CD4-positive, CD25-positive, alpha-beta regulatory T cell (primary cell): ENCODE results near the gene PFN3. TPM values are rescaled to one million over a fixed set of nuclear protein-coding genes. Genes with fewer than 3 reads are reported as not detected.

ENCODE experiments used
- ATAC-seq, 2 donors: fragments of 150-1000 bp; cut with Tn5 transposase; one replicate each; pipeline ENCODE4 v1.10.0; 2021; ENCODE audit warnings: low read depth in 2 of 2, moderate number of reproducible peaks in 2 of 2, moderate library complexity in 1 of 2
- DNase-seq, 3 donors: peaks; one replicate each; pipeline versions ENCODE4 v3.0.0 to v3.0.0-alpha.2; 2012 to 2022; ENCODE audit warnings: mixed read lengths in 1 of 3
- H3K27ac ChIP-seq: one replicate; pipeline ENCODE4 v1.7.0; 2013; ENCODE audit warnings: mild to moderate bottlenecking, low read length; ENCODE audit not compliant: insufficient read depth, poor library complexity, severe bottlenecking
- H3K27me3 ChIP-seq: one replicate; pipeline ENCODE4 v1.7.0; 2013; ENCODE audit warnings: low read length; ENCODE audit not compliant: control insufficient read depth, insufficient read depth
- H3K36me3 ChIP-seq: one replicate; pipeline ENCODE4 v1.7.0; 2013; ENCODE audit warnings: mild to moderate bottlenecking, low read length, moderate library complexity; ENCODE audit not compliant: control insufficient read depth, insufficient read depth
- H3K4me1 ChIP-seq: 2 replicates; pipeline ENCODE4 v1.7.0; 2013; ENCODE audit warnings: mild to moderate bottlenecking, low read length; ENCODE audit not compliant: insufficient read depth, control insufficient read depth, poor library complexity, severe bottlenecking
- H3K4me3 ChIP-seq: one replicate; pipeline ENCODE4 v1.7.0; 2013; ENCODE audit warnings: low read depth, mild to moderate bottlenecking, low read length, moderate library complexity
- H3K9me3 ChIP-seq, 2 experiments: 1 replicate in 1 of 2; 2 replicates in 1 of 2; pipeline ENCODE4 v1.7.0; 2013; ENCODE audit warnings: low read length in 2 of 2, mild to moderate bottlenecking in 1 of 2, moderate library complexity in 1 of 2; ENCODE audit not compliant: control insufficient read depth in 2 of 2
- H3K27ac Mint-ChIP-seq, 3 donors: one replicate each; pipeline ENCODE4 v1.8.0; 2020 to 2022; ENCODE audit warnings: mild to moderate bottlenecking in 3 of 3, mixed read lengths in 3 of 3, moderate library complexity in 2 of 3
- H3K27me3 Mint-ChIP-seq: one replicate; pipeline ENCODE4 v1.8.0; 2022; ENCODE audit warnings: mild to moderate bottlenecking, mixed read lengths
- H3K36me3 Mint-ChIP-seq: one replicate; pipeline ENCODE4 v1.8.0; 2020; ENCODE audit warnings: mixed read lengths
- H3K4me1 Mint-ChIP-seq, 4 donors: one replicate each; pipeline ENCODE4 v1.8.0; 2020 to 2022; ENCODE audit warnings: mixed read lengths in 4 of 4, mild to moderate bottlenecking in 1 of 4
- H3K4me3 Mint-ChIP-seq, 4 donors: one replicate each; pipeline ENCODE4 v1.8.0; 2020 to 2022; ENCODE audit warnings: mild to moderate bottlenecking in 4 of 4, mixed read lengths in 4 of 4, moderate library complexity in 3 of 4
- H3K9me3 Mint-ChIP-seq, 7 donors: one replicate each; pipeline ENCODE4 v1.8.0; 2020 to 2022; ENCODE audit warnings: mixed read lengths in 7 of 7, mild to moderate bottlenecking in 3 of 7, moderate library complexity in 2 of 7
- polyA plus RNA-seq, 4 donors: library from polyadenylated mRNA; unstranded; fragments of 300-500 nt; fragmentation: Illumina TruSeq; gene quantifications; one replicate each; pipeline ENCODE4 v1.2.3, GENCODE V29; 2021
- total RNA-seq: library from RNA; stranded (reverse); gene quantifications from one replicate; pipeline ENCODE4 v1.2.3, GENCODE V29; 2022

PFN3 gene
- total and polyA plus RNA-seq, 5 donors from 2014 or later: not detected

GRCh38 chr5:177392765-177393164 is 7.7 kb downstream of the PFN3 start:
- no peak overlapping the region for H3K27ac ChIP-seq
- H3K4me3 ChIP-seq: no peak overlapping the region
- H3K4me1 ChIP-seq: peaks cover 30% of the 10 kb centered on the region
- Mint-ChIP-seq H3K9me3 (no peaks in the 10 kb centered on the region), H3K4me1 (peaks cover 4 to 35% (median 19%) of the 10 kb centered on the region in 4 donors), H3K27me3 (peaks cover 4% of the 10 kb centered on the region), H3K27ac (peak overlapping the region in 2 of 3 donors; percentile 74 to 79), H3K36me3 (no peaks in the 10 kb centered on the region), H3K4me3 (no peak overlapping the region)
- no peak for DNase-seq
- H3K27me3 ChIP-seq: no peaks in the 10 kb centered on the region
- H3K9me3 ChIP-seq: no peaks in the 10 kb centered on the region
- no peaks in the 10 kb centered on the region for H3K36me3 ChIP-seq
- no peak for ATAC-seq

- Mint-ChIP-seq H3K36me3 (no peaks in the 10 kb centered on the region), H3K27ac (peak overlapping the region; percentile 68 to 90 (median 89)), H3K4me3 (peak overlapping the region in 3 of 4 donors; percentile 37 to 78 (median 63)), H3K4me1 (peaks cover 4 to 35% (median 19%) of the 10 kb centered on the region in 4 donors), H3K9me3 (no peaks in the 10 kb centered on the region), H3K27me3 (peaks cover 4% of the 10 kb centered on the region)
- Histone ChIP-seq H3K4me1 (peaks cover 30% of the 10 kb centered on the region), H3K27me3 (no peaks in the 10 kb centered on the region), H3K36me3 (no peaks in the 10 kb centered on the region), H3K27ac (peak overlapping the region; percentile 73), H3K4me3 (peak overlapping the region; percentile 6), H3K9me3 (no peaks in the 10 kb centered on the region)
- ATAC-seq: peak; percentile 80 to 82
- DNase-seq: peak; percentile 79 to 91 (median 88)
Observed at GRCh38 chr5:177390363-177391300, 9.8 kb downstream of the PFN3 start.

DNA sequence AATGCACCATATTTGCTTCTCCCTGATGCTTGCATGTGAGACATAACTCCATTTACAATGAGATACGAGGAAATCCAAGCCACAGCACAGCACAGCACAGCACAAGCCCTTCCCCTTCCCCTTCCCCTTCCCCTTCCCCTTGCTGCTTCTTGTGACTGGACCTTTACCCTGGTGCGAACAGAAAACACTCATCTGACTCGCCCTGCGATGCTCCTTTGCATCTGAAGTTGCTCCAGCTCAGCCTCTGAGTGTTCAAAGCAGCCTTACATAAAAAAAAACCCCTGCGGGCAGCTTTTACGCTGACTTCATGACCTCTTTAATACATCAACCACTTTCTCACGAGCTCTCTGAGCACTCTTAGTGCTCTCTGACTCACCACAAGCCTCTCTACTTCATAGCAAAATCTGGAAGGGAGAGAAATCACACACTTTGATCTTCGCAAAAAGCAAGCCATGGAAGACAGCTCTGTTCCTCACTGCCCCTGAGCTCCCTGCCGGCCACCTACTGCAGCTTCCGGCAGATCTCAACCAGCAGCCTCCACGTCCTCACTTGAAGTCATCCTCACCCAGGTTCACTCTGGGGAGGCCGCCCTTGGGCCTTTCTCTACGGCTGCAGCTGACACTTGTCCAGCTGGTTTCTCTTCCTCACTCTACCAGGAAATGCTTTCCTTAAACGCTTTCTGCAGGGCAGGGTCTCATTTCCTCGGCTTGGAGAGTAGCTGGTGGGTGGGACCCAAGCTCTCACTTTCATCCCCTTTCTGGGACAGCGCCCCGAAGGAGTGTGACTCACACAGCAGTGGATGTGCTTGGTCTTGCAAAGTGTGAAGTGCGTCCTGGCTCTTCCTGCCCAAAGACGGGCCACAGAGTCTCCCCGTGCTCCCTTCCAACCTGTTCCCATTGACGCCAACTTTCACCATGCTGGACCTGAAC is 11.0 kb downstream of the PFN3 start:
- no peaks in the 10 kb centered on the region for H3K9me3 Mint-ChIP-seq
- DNase-seq (peak; percentile 30 to 66 (median 45)), ATAC-seq (peak; percentile 74 to 75)
- H3K4me1 Mint-ChIP-seq: peaks cover 4 to 38% (median 21%) of the 10 kb centered on the region in 4 donors
- no peaks in the 10 kb centered on the region for H3K27me3 Mint-ChIP-seq
- H3K36me3 Mint-ChIP-seq: no peaks in the 10 kb centered on the region
- H3K4me3 Mint-ChIP-seq: peak overlapping the region in 3 of 4 donors; percentile 28 to 78 (median 45)
- Histone ChIP-seq H3K4me3 (peak overlapping the region; percentile 35), H3K27ac (peak overlapping the region; percentile 73), H3K4me1 (peaks cover 30% of the 10 kb centered on the region), H3K27me3 (no peaks in the 10 kb centered on the region), H3K36me3 (no peaks in the 10 kb centered on the region), H3K9me3 (no peaks in the 10 kb centered on the region)
- peak overlapping the region in 2 of 3 donors; percentile 81 to 90 for H3K27ac Mint-ChIP-seq

GRCh38 chr5:177388521-177389052 is 11.9 kb downstream of the PFN3 start:
- H3K27me3 ChIP-seq: no peaks in the 10 kb centered on the region
- H3K4me1 Mint-ChIP-seq: peaks cover 4 to 41% (median 21%) of the 10 kb centered on the region in 4 donors
- peak overlapping the region in 2 of 3 donors; percentile 81 to 87 for H3K27ac Mint-ChIP-seq
- H3K9me3 ChIP-seq: no peaks in the 10 kb centered on the region
- no peak for DNase-seq
- H3K36me3 Mint-ChIP-seq: no peaks in the 10 kb centered on the region
- H3K4me3 ChIP-seq: peak overlapping the region; percentile 35
- no peak for ATAC-seq
- H3K9me3 Mint-ChIP-seq: no peaks in the 10 kb centered on the region
- H3K4me1 ChIP-seq: peaks cover 30% of the 10 kb centered on the region
- H3K36me3 ChIP-seq: no peaks in the 10 kb centered on the region
- H3K27me3 Mint-ChIP-seq: no peaks in the 10 kb centered on the region
- peak overlapping the region in 1 of 4 donors; percentile 83 for H3K4me3 Mint-ChIP-seq
- H3K27ac ChIP-seq: peak overlapping the region; percentile 73

GRCh38 chr5:177387405-177387804 is 13.1 kb downstream of the PFN3 start:
- Mint-ChIP-seq H3K4me1 (peaks cover 4 to 45% (median 22%) of the 10 kb centered on the region in 4 donors), H3K27ac (no peak overlapping the region), H3K36me3 (no peaks in the 10 kb centered on the region), H3K9me3 (no peaks in the 10 kb centered on the region), H3K4me3 (no peak overlapping the region), H3K27me3 (no peaks in the 10 kb centered on the region)
- Histone ChIP-seq H3K36me3 (no peaks in the 10 kb centered on the region), H3K9me3 (no peaks in the 10 kb centered on the region), H3K4me1 (peaks cover 30% of the 10 kb centered on the region), H3K27me3 (no peaks in the 10 kb centered on the region), H3K4me3 (no peak overlapping the region), H3K27ac (no peak overlapping the region)
- no peak for ATAC-seq
- DNase-seq: no peak

DNA sequence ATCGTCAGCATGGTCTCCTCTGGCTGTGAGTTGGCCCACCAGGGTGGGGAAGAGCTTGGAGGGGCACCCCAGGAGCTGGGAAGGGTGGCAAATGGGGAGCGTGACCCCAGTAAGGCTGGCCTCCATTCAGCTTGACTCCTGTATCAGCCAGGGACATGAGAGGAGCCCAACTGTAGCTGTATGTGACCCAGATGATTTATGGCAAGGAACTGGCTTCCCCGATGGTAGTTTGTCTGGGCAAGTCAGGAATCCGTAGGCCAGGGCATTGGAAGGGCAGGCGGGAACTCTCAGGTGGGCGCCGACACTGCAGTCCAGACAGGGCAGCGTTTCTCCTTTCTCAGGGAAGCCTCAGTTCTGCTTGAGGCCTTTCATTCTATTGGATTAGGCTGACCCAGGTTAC is 13.9 kb downstream of the PFN3 start:
- Histone ChIP-seq H3K27ac (no peak overlapping the region), H3K9me3 (no peaks in the 10 kb centered on the region), H3K27me3 (no peaks in the 10 kb centered on the region), H3K4me1 (peaks cover 30% of the 10 kb centered on the region), H3K4me3 (no peak overlapping the region), H3K36me3 (no peaks in the 10 kb centered on the region)
- no peak for ATAC-seq
- H3K27me3 Mint-ChIP-seq: no peaks in the 10 kb centered on the region
- H3K4me1 Mint-ChIP-seq: peaks cover 4 to 47% (median 21%) of the 10 kb centered on the region in 4 donors
- H3K27ac Mint-ChIP-seq: no peak overlapping the region
- DNase-seq: no peak
- no peaks in the 10 kb centered on the region for H3K36me3 Mint-ChIP-seq
- H3K9me3 Mint-ChIP-seq: no peaks in the 10 kb centered on the region
- H3K4me3 Mint-ChIP-seq: no peak overlapping the region

GRCh38 chr5:177385720-177386119 is 14.7 kb downstream of the PFN3 start:
- H3K4me1 ChIP-seq: peaks cover 27% of the 10 kb centered on the region
- Mint-ChIP-seq H3K9me3 (no peaks in the 10 kb centered on the region), H3K36me3 (no peaks in the 10 kb centered on the region), H3K27me3 (no peaks in the 10 kb centered on the region), H3K4me3 (no peak overlapping the region), H3K27ac (no peak overlapping the region), H3K4me1 (peaks cover 4 to 42% (median 19%) of the 10 kb centered on the region in 4 donors)
- DNase-seq (no peak), ATAC-seq (no peak)
- H3K4me3 ChIP-seq: no peak overlapping the region
- H3K27me3 ChIP-seq: no peaks in the 10 kb centered on the region
- H3K9me3 ChIP-seq: no peaks in the 10 kb centered on the region
- no peak overlapping the region for H3K27ac ChIP-seq
- no peaks in the 10 kb centered on the region for H3K36me3 ChIP-seq
